GM06990 (cell line): Measurements from ENCODE around the gene GABBR2.

Source experiments
- DNase-seq: peaks from one replicate; pipeline ENCODE4 v3.0.0-alpha.2; 2011; ENCODE audit not compliant: insufficient read length; ENCODE audit errors: extremely low read depth
- H3K27me3 ChIP-seq: replicated peaks from 2 replicates; pipeline ENCODE4 v1.6.0; 2011; ENCODE audit warnings: low read length; ENCODE audit not compliant: control insufficient read depth, insufficient read depth
- H3K36me3 ChIP-seq: 2 replicates; pipeline ENCODE4 v1.5.1; 2011; ENCODE audit warnings: low read length; ENCODE audit not compliant: control insufficient read depth, insufficient read depth
- H3K4me3 ChIP-seq: replicated peaks from 2 replicates; pipeline ENCODE4 v1.5.1; 2011; ENCODE audit warnings: low read depth, mild to moderate bottlenecking, control low read depth, low read length
- TF ChIP-seq, protein P1 (sequence below): IDR thresholded peaks from 2 replicates; pipeline ENCODE4 v1.5.1; 2011; ENCODE audit warnings: low read length, control low read depth, mild to moderate bottlenecking, inconsistent platforms; ENCODE audit not compliant: insufficient read depth, poor library complexity, severe bottlenecking

Gene GABBR2

DNA sequence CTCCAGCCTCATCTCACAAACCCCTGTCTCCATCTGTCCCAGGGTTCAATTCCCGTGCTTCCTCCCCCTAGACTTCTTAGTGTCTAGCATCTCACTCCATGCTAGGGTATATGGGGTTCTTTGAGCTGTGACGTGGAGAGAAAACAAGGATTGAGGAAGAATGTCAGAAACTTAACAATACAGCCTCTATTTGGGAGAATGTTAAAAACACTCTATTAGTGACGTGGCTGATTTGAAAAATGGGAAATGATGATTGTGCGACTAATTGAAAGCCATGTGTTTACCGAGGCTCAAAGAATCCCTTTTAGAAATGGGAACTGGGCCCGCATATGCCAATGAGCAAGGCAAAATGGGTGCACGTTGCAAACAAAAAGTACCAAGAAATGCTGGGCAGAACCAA is 380.6 kb downstream of the GABBR2 start:
- no peak for DNase-seq
- TF ChIP-seq, protein P1, sequence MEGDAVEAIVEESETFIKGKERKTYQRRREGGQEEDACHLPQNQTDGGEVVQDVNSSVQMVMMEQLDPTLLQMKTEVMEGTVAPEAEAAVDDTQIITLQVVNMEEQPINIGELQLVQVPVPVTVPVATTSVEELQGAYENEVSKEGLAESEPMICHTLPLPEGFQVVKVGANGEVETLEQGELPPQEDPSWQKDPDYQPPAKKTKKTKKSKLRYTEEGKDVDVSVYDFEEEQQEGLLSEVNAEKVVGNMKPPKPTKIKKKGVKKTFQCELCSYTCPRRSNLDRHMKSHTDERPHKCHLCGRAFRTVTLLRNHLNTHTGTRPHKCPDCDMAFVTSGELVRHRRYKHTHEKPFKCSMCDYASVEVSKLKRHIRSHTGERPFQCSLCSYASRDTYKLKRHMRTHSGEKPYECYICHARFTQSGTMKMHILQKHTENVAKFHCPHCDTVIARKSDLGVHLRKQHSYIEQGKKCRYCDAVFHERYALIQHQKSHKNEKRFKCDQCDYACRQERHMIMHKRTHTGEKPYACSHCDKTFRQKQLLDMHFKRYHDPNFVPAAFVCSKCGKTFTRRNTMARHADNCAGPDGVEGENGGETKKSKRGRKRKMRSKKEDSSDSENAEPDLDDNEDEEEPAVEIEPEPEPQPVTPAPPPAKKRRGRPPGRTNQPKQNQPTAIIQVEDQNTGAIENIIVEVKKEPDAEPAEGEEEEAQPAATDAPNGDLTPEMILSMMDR = no peak
- Histone ChIP-seq H3K27me3 (peaks cover 5% of the 10 kb centered on the region), H3K4me3 (no peak overlapping the region), H3K36me3 (no peaks in the 10 kb centered on the region)

DNA sequence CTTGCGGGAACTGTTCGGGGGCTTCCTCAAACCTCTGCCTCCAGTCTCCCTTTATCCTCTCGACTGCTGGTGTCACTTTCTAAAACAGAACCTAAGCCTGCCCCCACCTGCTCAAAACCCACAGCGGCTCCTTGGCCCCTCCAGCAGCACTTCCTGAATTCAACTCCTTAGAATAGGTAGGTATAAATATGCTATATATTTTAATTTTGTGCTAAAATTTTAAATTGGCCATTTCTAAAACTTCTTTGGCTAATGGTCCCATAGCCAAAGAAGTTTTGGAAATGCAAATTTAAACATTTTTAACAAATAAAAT is 381.5 kb downstream of the GABBR2 start:
- H3K27me3 ChIP-seq = peaks cover 5% of the 10 kb centered on the region
- H3K4me3 ChIP-seq = no peak overlapping the region
- DNase-seq = no peak
- TF ChIP-seq, protein P1 = no peak
- H3K36me3 ChIP-seq = no peaks in the 10 kb centered on the region

DNA sequence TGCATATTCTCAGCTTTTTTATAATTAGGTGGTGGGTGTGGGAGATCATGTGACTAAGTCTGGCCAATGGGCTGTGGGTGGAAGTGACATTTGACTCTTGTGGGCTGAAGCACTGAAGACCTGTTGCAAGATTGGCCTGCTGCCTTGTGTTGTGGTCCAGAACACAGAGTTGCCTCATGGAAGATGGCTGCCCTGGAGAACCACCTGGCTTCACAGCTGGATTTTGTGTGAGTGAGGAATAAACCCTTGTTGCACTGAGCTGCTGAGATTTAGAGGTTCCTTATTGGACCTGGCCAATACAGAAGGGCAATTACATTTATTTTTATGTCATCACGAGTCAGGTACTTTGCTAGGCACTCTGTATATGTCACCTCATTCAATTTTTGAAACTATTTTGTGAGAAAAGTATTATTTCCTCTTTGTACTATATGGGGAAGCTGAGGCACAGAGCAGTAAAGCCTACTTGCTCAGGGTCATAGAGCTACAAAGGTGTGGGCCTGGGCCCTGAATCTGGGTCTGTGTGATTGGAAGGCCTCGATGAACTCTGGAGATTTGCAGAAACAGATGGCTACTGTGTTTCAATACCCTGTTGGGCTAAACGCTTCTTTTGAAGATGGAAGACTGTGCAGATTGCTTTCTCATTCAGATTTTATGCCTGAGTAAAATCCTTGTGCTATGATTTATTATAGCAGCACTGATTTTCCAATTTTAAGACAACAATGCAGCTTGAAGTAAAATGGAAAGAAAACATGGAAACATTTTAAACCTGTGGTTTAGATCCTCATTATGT is 382.1 kb downstream of the GABBR2 start:
- no peak overlapping the region for H3K4me3 ChIP-seq
- TF ChIP-seq, protein P1 = no peak
- H3K36me3 ChIP-seq = no peaks in the 10 kb centered on the region
- peaks cover 3% of the 10 kb centered on the region for H3K27me3 ChIP-seq
- DNase-seq = no peak

DNA sequence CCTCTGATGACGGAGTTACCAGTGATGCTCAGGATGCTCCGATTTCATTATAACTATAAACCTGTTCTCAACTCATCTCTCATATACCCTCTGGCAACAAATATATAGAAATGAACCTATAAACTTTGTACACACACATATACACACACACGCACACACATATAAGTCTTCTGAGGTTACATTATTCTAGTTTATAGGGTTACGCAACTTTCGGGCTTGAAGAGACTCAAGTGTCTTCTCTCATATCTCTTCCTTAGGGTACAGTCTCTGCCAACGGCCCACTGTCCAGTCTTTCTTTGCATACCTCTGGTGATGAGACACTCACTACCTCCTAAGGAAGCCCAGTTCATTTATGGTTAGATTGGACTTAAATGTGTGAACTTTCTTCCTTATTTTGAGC is 383.9 kb downstream of the GABBR2 start:
- Histone ChIP-seq H3K4me3 (no peak overlapping the region), H3K27me3 (no peaks in the 10 kb centered on the region), H3K36me3 (no peaks in the 10 kb centered on the region)
- no peak for DNase-seq
- TF ChIP-seq, protein P1 = no peak

DNA sequence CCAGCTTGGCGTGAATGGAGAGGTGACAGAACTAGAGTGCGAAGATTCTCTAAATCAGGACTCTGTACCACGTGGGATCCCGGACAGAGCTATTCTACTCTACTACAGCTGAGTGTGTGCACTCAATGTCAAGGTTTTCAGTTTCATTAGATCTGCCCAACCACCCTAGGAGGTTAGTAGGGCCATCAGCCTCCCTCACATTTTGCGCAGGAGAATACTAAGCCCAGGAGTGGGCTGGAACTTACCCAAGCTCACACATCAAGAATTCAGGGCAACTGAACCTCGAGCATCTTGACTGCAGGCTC is 385.0 kb downstream of the GABBR2 start:
- TF ChIP-seq, protein P1 = no peak
- Histone ChIP-seq H3K36me3 (no peaks in the 10 kb centered on the region), H3K4me3 (no peak overlapping the region), H3K27me3 (no peaks in the 10 kb centered on the region)
- DNase-seq = no peak
